ENCODE measurements around the gene CCNB1IP1.

DNA sequence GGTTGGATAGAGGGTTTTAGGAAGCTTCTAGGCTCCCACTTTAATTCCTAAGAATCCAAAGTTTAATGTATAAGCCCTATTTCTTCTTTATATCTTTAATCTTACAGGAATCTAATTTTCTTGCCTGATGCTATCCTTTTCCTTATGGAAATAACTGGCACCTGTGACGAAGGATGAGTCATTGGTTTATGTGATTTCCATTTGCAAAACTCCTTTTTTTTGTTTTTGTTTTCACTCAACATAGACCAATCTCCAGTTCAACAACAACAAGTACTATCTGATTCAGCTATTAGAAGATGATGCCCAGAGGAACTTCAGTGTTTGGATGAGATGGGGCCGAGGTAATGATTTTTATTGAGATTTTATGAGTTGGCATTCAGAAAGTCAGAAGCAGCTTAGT is 17.2 kb upstream of the CCNB1IP1 start:
- TF ChIP-seq POLR2A (IDR thresholded peaks at IDR 0.05) (no peak), POLR2AphosphoS5 (IDR thresholded peaks at IDR 0.05) (no peak)
- TF ChIP-seq, protein P1, sequence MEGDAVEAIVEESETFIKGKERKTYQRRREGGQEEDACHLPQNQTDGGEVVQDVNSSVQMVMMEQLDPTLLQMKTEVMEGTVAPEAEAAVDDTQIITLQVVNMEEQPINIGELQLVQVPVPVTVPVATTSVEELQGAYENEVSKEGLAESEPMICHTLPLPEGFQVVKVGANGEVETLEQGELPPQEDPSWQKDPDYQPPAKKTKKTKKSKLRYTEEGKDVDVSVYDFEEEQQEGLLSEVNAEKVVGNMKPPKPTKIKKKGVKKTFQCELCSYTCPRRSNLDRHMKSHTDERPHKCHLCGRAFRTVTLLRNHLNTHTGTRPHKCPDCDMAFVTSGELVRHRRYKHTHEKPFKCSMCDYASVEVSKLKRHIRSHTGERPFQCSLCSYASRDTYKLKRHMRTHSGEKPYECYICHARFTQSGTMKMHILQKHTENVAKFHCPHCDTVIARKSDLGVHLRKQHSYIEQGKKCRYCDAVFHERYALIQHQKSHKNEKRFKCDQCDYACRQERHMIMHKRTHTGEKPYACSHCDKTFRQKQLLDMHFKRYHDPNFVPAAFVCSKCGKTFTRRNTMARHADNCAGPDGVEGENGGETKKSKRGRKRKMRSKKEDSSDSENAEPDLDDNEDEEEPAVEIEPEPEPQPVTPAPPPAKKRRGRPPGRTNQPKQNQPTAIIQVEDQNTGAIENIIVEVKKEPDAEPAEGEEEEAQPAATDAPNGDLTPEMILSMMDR (IDR thresholded peaks at IDR 0.05), result no peak

Measured in prostate gland (tissue), 2 donors.